Mesenchymal stem cell (in vitro differentiated cells and primary cell): Measurements from ENCODE around the gene B3GALT4.

ENCODE experiments used
- DNase-seq: peaks from one replicate; pipeline ENCODE4 v3.0.0-alpha.2; 2013
- H2AFZ ChIP-seq: one replicate; pipeline ENCODE4 v1.6.1; 2013; ENCODE audit warnings: low read depth, mild to moderate bottlenecking, control low read depth, inconsistent platforms, low read length, moderate library complexity
- H2AK5ac ChIP-seq: 2 replicates; pipeline ENCODE4 v1.6.1; 2013; ENCODE audit warnings: low read length, moderate library complexity, mild to moderate bottlenecking, inconsistent platforms; ENCODE audit not compliant: severe bottlenecking
- H2BK120ac ChIP-seq: one replicate; pipeline ENCODE4 v1.6.1; 2013; ENCODE audit warnings: low read depth, mild to moderate bottlenecking, inconsistent platforms, low read length, moderate library complexity
- H2BK12ac ChIP-seq, 2 experiments: one replicate each; pipeline ENCODE4 v1.6.1; 2013; ENCODE audit warnings: inconsistent platforms in 2 of 2, low read length in 2 of 2, mild to moderate bottlenecking in 2 of 2, moderate library complexity in 2 of 2, control low read depth in 1 of 2
- H2BK15ac ChIP-seq: one replicate; pipeline ENCODE4 v1.6.1; 2013; ENCODE audit warnings: mild to moderate bottlenecking, low read depth, inconsistent platforms; ENCODE audit not compliant: poor library complexity, severe bottlenecking
- H2BK5ac ChIP-seq: 2 replicates; pipeline ENCODE4 v1.6.1; 2013; ENCODE audit warnings: low read depth, mild to moderate bottlenecking, low read length, control low read depth, inconsistent platforms; ENCODE audit not compliant: poor library complexity, severe bottlenecking
- H3K14ac ChIP-seq, 2 experiments: one replicate each; pipeline ENCODE4 v1.6.1; 2013; ENCODE audit warnings: inconsistent platforms in 2 of 2, low read length in 2 of 2, control low read depth in 1 of 2, mild to moderate bottlenecking in 1 of 2, moderate library complexity in 1 of 2
- H3K18ac ChIP-seq, 2 experiments: one replicate each; pipeline ENCODE4 v1.6.1; 2013; ENCODE audit warnings: inconsistent platforms in 2 of 2, low read length in 2 of 2, control low read depth in 1 of 2, low read depth in 1 of 2, mild to moderate bottlenecking in 1 of 2
- H3K23ac ChIP-seq, 2 experiments: one replicate each; pipeline ENCODE4 v1.6.1; 2013; ENCODE audit warnings: inconsistent platforms in 2 of 2, low read length in 2 of 2, mild to moderate bottlenecking in 2 of 2, moderate library complexity in 2 of 2, control low read depth in 1 of 2
- H3K27ac ChIP-seq: 2 replicates; pipeline ENCODE4 v1.5.1; 2013; ENCODE audit warnings: mild to moderate bottlenecking, moderate library complexity, low read length, control low read depth, inconsistent platforms; ENCODE audit not compliant: poor library complexity, severe bottlenecking
- H3K27me3 ChIP-seq, 2 experiments: 2 replicates each; pipeline versions ENCODE4 v1.6.1 to v1.7.0; 2013; ENCODE audit warnings: low read length in 2 of 2, mild to moderate bottlenecking in 2 of 2, moderate library complexity in 2 of 2, control low read depth in 1 of 2, inconsistent platforms in 1 of 2; ENCODE audit not compliant: control insufficient read depth in 1 of 2, insufficient read depth in 1 of 2
- H3K36me3 ChIP-seq, 2 experiments: 2 replicates each; pipeline versions ENCODE4 v1.6.1 to v1.7.0; 2013; ENCODE audit warnings: low read length in 2 of 2, control low read depth in 1 of 2, inconsistent platforms in 1 of 2, low read depth in 1 of 2, mild to moderate bottlenecking in 1 of 2; ENCODE audit not compliant: insufficient read depth in 2 of 2, control insufficient read depth in 1 of 2
- H3K4ac ChIP-seq, 2 experiments: one replicate each; pipeline ENCODE4 v1.6.1; 2013; ENCODE audit warnings: inconsistent platforms in 2 of 2, low read length in 2 of 2, mild to moderate bottlenecking in 2 of 2, moderate library complexity in 2 of 2, control low read depth in 1 of 2, low read depth in 1 of 2
- H3K4me1 ChIP-seq: 2 replicates; pipeline ENCODE4 v1.6.1; 2013; ENCODE audit warnings: low read depth, low read length, control low read depth; ENCODE audit not compliant: control insufficient read depth, insufficient read depth
- H3K4me2 ChIP-seq: 2 replicates; pipeline ENCODE4 v1.6.1; 2013; ENCODE audit warnings: low read length, mild to moderate bottlenecking, inconsistent platforms; ENCODE audit not compliant: poor library complexity, severe bottlenecking
- H3K4me3 ChIP-seq, 2 experiments: 2 replicates each; pipeline versions ENCODE4 v1.5.1 to v1.7.0; 2013; ENCODE audit warnings: low read length in 2 of 2, mild to moderate bottlenecking in 2 of 2, control low read depth in 1 of 2, low read depth in 1 of 2; ENCODE audit not compliant: insufficient read depth in 1 of 2
- H3K79me1 ChIP-seq: replicated peaks from 2 replicates; pipeline ENCODE4 v1.6.1; 2013; ENCODE audit warnings: mild to moderate bottlenecking, control low read depth, low read length, inconsistent platforms; ENCODE audit not compliant: poor library complexity, severe bottlenecking
- H3K9ac ChIP-seq: 2 replicates; pipeline ENCODE4 v1.7.0; 2013; ENCODE audit warnings: mild to moderate bottlenecking, low read length, moderate library complexity
- H3K9me3 ChIP-seq: 2 replicates; pipeline ENCODE4 v1.7.0; 2013; ENCODE audit warnings: mild to moderate bottlenecking, low read length; ENCODE audit not compliant: control insufficient read depth
- H4K8ac ChIP-seq: one replicate; pipeline ENCODE4 v1.6.1; 2013; ENCODE audit warnings: inconsistent platforms, mild to moderate bottlenecking, low read length, moderate library complexity
- H4K91ac ChIP-seq: one replicate; pipeline ENCODE4 v1.6.1; 2013; ENCODE audit warnings: mild to moderate bottlenecking, low read length, inconsistent platforms
- WGBS: methylation state at CpG from one replicate; pipeline ENCODE4 v1.1.7; 2013; ENCODE audit warnings: mixed read lengths; 5-methylcytosine and 5-hydroxymethylcytosine counted together

Gene B3GALT4

GRCh38 chr6:33288141-33288920 is 11.4 kb downstream of the B3GALT4 start:
- H3K27me3 ChIP-seq = no peaks in the 10 kb centered on the region
- peak overlapping the region; percentile 73 for H3K4me2 ChIP-seq
- H3K4ac ChIP-seq = peak overlapping the region in 1 of 2 experiments; percentile 43
- no peak overlapping the region for H3K18ac ChIP-seq
- no peak overlapping the region for H3K27ac ChIP-seq
- H3K4me3 ChIP-seq = peak overlapping the region; percentile 73 to 97
- no peak overlapping the region for H2BK120ac ChIP-seq
- no peak overlapping the region for H3K14ac ChIP-seq
- H2BK15ac ChIP-seq = no peak overlapping the region
- peaks cover 36% of the 10 kb centered on the region for H3K79me1 ChIP-seq
- H3K23ac ChIP-seq = no peak overlapping the region
- H4K91ac ChIP-seq = peak overlapping the region; percentile 31
- no peak overlapping the region for H2AK5ac ChIP-seq
- H3K4me1 ChIP-seq = peaks cover 15% of the 10 kb centered on the region
- H2AFZ ChIP-seq = no peak overlapping the region
- H3K9me3 ChIP-seq = no peaks in the 10 kb centered on the region
- H2BK12ac ChIP-seq = no peak overlapping the region
- no peak for DNase-seq
- peak overlapping the region; percentile 96 for H3K9ac ChIP-seq
- 20% methylated on average over 13 of the region's 21 CpGs for WGBS
- peaks cover 47 to 74% of the 10 kb centered on the region in 2 experiments for H3K36me3 ChIP-seq
- H4K8ac ChIP-seq = peak overlapping the region; percentile 9
- H2BK5ac ChIP-seq = peak overlapping the region; percentile 15

DNA sequence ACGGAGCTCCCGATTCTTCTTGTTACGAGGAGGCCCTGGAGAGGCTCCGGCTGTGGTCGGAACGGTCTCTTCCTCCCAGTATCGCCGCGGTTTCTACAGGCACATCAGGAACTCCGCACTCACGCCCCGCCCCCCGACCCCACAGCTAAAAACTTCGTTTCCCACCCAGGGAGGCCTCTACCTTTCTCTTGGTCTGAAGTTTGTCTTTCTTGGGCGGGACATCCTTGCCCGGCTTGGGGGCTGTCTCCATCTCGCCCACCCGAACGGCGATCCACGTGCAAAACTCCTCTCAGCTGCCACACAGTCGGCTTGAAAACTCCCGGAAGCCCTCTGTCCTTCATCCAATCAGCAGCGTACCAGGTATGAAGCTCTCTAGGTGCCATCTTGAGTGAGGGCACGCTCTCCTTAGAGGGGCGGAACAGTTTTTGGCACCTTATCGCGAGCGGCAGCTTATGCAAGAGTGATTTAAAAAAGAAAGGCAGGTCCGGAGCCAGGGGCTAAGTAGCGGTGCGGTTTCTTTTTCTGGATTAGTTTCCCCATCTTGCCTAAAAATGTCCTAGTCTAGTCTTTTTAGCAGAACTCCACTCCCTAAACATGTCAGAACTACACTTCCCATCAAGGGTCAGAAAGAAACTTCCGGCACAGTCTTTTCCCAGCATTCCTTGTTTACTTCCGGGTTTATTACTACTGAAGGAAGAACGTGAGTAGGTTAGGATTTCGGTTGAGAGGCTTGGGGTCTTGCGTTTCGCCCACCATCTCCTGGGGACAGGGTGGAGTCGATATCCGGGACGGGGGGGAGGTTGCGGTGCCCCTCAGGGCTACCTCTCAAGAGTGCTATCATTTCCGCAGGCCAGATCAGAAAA is 12.2 kb downstream of the B3GALT4 start, which contains the start of the genes PFDN6 and WDR46:
TSS of gene PFDN6 (plus strand) at position 681 of the 863 bp plus-strand sequence. CDS start 256 bp downstream, outside the sequence.
TSS of gene WDR46 (minus strand) at position 319 of the 863 bp plus-strand sequence. CDS start at position 250, 69 bp downstream.
- under 1% methylated on average over 42 of the region's 43 CpGs for whole genome bisulfite sequencing
- Histone ChIP-seq H3K4ac (peak within 1 kb of the TSS; percentile 9 to 57), H3K9ac (peak within 1 kb of the TSS; percentile 96), H2BK120ac (no peak within 1 kb of the TSS), H2AK5ac (no peak within 1 kb of the TSS), H2BK5ac (peak within 1 kb of the TSS; percentile 15), H3K9me3 (no peaks in the 10 kb centered on the region), H4K91ac (peak within 1 kb of the TSS; percentile 66), H3K4me2 (peak within 1 kb of the TSS; percentile 78), H2BK12ac (no peak within 1 kb of the TSS), H2AFZ (peak within 1 kb of the TSS; percentile 90), H3K14ac (peak within 1 kb of the TSS in 1 of 2 experiments; percentile 69), H3K27ac (peak within 1 kb of the TSS; percentile 59), H3K18ac (peak within 1 kb of the TSS; percentile 52 to 63), H3K4me3 (peak within 1 kb of the TSS; percentile 73 to 97), H3K23ac (no peak within 1 kb of the TSS), H4K8ac (peak within 1 kb of the TSS; percentile 21), H2BK15ac (no peak within 1 kb of the TSS), H3K36me3 (peaks cover 45 to 74% of the 10 kb centered on the region in 2 experiments), H3K79me1 (peaks cover 37% of the 10 kb centered on the region), H3K4me1 (peaks cover 15% of the 10 kb centered on the region), H3K27me3 (no peaks in the 10 kb centered on the region)
- DNase-seq = peak; percentile 96

DNA sequence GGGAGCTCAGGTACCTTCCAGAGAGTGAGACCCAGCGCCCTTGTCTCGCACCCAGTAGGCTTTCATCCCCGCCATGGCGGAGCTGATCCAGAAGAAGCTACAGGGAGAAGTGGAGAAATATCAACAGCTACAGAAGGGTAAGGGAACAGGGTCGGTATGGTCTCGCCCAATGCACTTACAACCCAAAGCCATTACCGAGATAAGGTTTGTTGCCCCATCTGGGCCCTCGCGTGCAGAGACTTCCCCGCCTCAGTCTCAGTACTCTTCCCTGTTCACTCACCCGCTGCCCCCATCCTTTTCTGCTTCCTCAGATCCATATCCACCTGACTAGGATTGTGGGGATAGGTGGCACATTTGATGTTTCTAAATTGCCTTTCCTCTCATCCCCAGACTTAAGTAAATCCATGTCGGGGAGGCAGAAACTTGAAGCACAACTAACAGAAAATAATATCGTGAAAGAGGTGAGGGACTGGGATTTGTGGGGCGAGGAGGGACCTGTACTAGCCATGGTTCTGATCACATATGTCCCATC is 12.9 kb downstream of the B3GALT4 start:
- Histone ChIP-seq H3K9ac (peak overlapping the region; percentile 96), H2BK5ac (no peak overlapping the region), H3K27ac (no peak overlapping the region), H3K4me3 (peak overlapping the region; percentile 73 to 97), H3K18ac (peak overlapping the region in 1 of 2 experiments; percentile 63), H3K9me3 (no peaks in the 10 kb centered on the region), H3K14ac (no peak overlapping the region), H2AK5ac (no peak overlapping the region), H2BK120ac (no peak overlapping the region), H3K4ac (peak overlapping the region; percentile 8 to 9), H3K79me1 (peaks cover 35% of the 10 kb centered on the region), H3K27me3 (no peaks in the 10 kb centered on the region), H3K36me3 (peaks cover 48 to 74% of the 10 kb centered on the region in 2 experiments), H3K4me2 (peak overlapping the region; percentile 78), H2AFZ (no peak overlapping the region), H2BK12ac (no peak overlapping the region), H4K8ac (peak overlapping the region; percentile 21), H3K4me1 (peaks cover 15% of the 10 kb centered on the region), H3K23ac (no peak overlapping the region), H4K91ac (peak overlapping the region; percentile 66), H2BK15ac (no peak overlapping the region)
- peak; percentile 56 for DNase-seq
- 13% methylated on average over 8 of the region's 14 CpGs for WGBS
